GM12878 (cell line): ENCODE results near the gene TEFM. TPM values are rescaled to one million over a fixed set of nuclear protein-coding genes. Genes with fewer than 3 reads are reported as not detected.

Experiments
- ASH2L ChIP-seq: fragments of 300-600, 200-600 bp; sonication (generic); IDR thresholded peaks from 2 replicates; pipeline ENCODE4 v1.6.1; 2017; ENCODE audit warnings: low read depth, mild to moderate bottlenecking, borderline replicate concordance
- CEBPB ChIP-seq, 2 experiments: fragments of 150-350 bp in 1 of 2; IDR thresholded peaks; 2 replicates each; pipeline ENCODE4 v1.6.1; 2012 to 2014; ENCODE audit warnings: low read depth in 2 of 2, low read length in 2 of 2, borderline replicate concordance in 1 of 2, inconsistent platforms in 1 of 2
- IKZF1 ChIP-seq: fragments of 450-650 bp; conservative IDR thresholded peaks from 2 replicates; pipeline ENCODE4 v1.6.1; 2017; ENCODE audit warnings: antibody characterized with exemption, mild to moderate bottlenecking
- IRF4 ChIP-seq: IDR thresholded peaks from 2 replicates; pipeline ENCODE4 v1.6.1; 2011; ENCODE audit warnings: low read depth, low read length
- PRDM15 ChIP-seq: fragments of 450-650 bp; formaldehyde crosslinking; IDR thresholded peaks from 2 replicates; pipeline ENCODE4 v1.4.0; 2020; ENCODE audit warnings: mild to moderate bottlenecking, moderate library complexity
- RAD21 ChIP-seq: IDR thresholded peaks from 2 replicates; pipeline ENCODE4 v1.6.1; 2011; ENCODE audit warnings: mild to moderate bottlenecking, low read depth, low read length, moderate library complexity; ENCODE audit not compliant: insufficient read depth
- STAT1 ChIP-seq: fragments of 450-650 bp; conservative IDR thresholded peaks from 2 replicates; pipeline ENCODE4 v1.6.1; 2014; ENCODE audit warnings: antibody characterized with exemption, mild to moderate bottlenecking
- TBL1XR1 ChIP-seq: IDR thresholded peaks from 2 replicates; pipeline ENCODE4 v1.6.1; 2012; ENCODE audit warnings: low read depth, low read length, improper control_type of control experiment
- YY1 ChIP-seq: IDR thresholded peaks from 2 replicates; pipeline ENCODE4 v1.6.1; 2011; ENCODE audit warnings: low read depth, mild to moderate bottlenecking, low read length
- ZNF207 ChIP-seq: fragments of 450-650 bp; IDR thresholded peaks from 2 replicates; pipeline ENCODE4 v1.6.1; 2014; ENCODE audit warnings: antibody characterized with exemption, mild to moderate bottlenecking, borderline replicate concordance
- ZNF274 ChIP-seq: IDR thresholded peaks from one replicate; pipeline ENCODE4 v1.8.0; 2011; ENCODE audit not compliant: insufficient read length, insufficient read depth
- ZZZ3 ChIP-seq: IDR thresholded peaks from 2 replicates; pipeline ENCODE4 v1.6.1; 2011; ENCODE audit warnings: low read depth; ENCODE audit not compliant: control insufficient read depth, insufficient read length
- polyA plus RNA-seq, 11 experiments: library from polyadenylated mRNA; depleted of rRNA in 4 of 11; unstranded in 6 of 11; stranded (reverse) in 5 of 11; fragments of >200 nt; fragmentation: Nextera tagmentation in 4 of 11; fragmentation: Illumina TruSeq in 1 of 11; extraction: Ambion mirVana in 4 of 11; extraction: Trizol in 1 of 11; gene quantifications; 1 replicate in 1 of 11; 2 replicates in 10 of 11; pipeline versions ENCODE4 v1.2.1 to v1.2.3, GENCODE V29; 2011 to 2016; ENCODE audit warnings: inconsistent platforms in 2 of 11, missing spikeins in 2 of 11, low read depth in 1 of 11
- total RNA-seq, 4 experiments: library from RNA; depleted of rRNA in 3 of 4; stranded (reverse); fragments of >200 nt in 3 of 4; fragmentation: Illumina TruSeq in 1 of 4; extraction: Trizol in 1 of 4; gene quantifications; 2 replicates each; pipeline versions ENCODE4 v1.2.1 to v1.2.3, GENCODE V29; 2013 to 2021
- TF ChIP-seq, protein P1 (sequence below), 3 experiments: IDR thresholded peaks in 2 of 3; conservative IDR thresholded peaks in 1 of 3; 2 replicates each; pipeline ENCODE4 v1.5.1; 2011; ENCODE audit warnings: low read depth in 3 of 3, low read length in 3 of 3, mild to moderate bottlenecking in 3 of 3, control low read depth in 2 of 3, moderate library complexity in 2 of 3, inconsistent platforms in 1 of 3, mixed read lengths in 1 of 3; ENCODE audit not compliant: control insufficient read depth in 2 of 3, insufficient read depth in 1 of 3; ENCODE audit errors: extremely low read depth in 1 of 3
- TF ChIP-seq, protein P2 (sequence below): fragments of 450-650 bp; IDR thresholded peaks from 2 replicates; pipeline ENCODE4 v1.6.1; 2017; ENCODE audit warnings: mild to moderate bottlenecking, moderate library complexity
- TF ChIP-seq, protein P3 (sequence below): IDR thresholded peaks from 2 replicates; pipeline ENCODE4 v1.6.1; 2012; ENCODE audit warnings: mild to moderate bottlenecking, low read depth, low read length

Gene TEFM
- total and polyA plus RNA-seq, 10 of the 15 experiments (the other 5 are each of a cell fraction or from before 2014, with no cell fraction given): 11.5 to 57.1 (median 28.6) TPM

DNA sequence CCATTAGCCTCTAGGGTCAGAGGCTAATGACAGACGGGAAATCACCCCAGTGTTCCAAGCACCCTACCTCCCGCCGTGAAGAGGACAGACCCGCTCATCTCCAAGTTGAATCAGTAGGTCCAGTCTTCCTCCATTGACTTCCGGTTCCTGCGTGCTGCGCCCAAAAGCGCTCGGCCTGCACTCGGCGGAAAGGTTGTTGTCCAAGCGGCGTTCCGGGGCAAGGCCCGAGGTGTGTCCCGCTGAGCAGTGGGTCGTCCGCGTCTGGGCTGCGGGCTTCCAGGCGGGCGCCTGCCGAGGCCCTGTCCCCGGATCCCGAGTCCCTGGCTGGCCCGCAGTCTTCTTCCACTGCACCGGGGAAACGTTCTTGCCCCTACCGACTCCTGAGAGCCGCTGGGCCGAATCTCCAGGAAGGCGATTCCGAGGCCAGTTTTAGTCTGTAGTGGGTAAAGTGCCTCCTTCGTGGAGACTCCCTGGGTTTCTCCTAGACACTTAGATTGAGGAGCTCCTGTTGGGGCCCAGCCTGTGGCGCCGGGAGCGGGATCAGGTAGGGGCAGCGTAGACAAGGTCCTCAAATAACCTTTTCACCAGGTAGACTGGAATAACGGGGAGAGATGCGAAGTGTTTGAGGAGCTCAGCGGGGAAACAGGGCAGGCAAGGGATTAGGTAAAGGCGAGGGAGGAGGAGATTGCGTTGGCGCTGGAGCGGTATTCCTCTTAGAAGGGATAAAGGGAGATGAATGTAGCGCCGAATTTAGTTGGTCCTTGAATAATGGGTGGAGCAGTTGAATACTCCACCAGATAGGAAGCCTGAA is at the start of gene TEFM (continued):
- TF ChIP-seq, protein P1, sequence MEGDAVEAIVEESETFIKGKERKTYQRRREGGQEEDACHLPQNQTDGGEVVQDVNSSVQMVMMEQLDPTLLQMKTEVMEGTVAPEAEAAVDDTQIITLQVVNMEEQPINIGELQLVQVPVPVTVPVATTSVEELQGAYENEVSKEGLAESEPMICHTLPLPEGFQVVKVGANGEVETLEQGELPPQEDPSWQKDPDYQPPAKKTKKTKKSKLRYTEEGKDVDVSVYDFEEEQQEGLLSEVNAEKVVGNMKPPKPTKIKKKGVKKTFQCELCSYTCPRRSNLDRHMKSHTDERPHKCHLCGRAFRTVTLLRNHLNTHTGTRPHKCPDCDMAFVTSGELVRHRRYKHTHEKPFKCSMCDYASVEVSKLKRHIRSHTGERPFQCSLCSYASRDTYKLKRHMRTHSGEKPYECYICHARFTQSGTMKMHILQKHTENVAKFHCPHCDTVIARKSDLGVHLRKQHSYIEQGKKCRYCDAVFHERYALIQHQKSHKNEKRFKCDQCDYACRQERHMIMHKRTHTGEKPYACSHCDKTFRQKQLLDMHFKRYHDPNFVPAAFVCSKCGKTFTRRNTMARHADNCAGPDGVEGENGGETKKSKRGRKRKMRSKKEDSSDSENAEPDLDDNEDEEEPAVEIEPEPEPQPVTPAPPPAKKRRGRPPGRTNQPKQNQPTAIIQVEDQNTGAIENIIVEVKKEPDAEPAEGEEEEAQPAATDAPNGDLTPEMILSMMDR (IDR thresholded peaks at IDR 0.05 in 2 of 3, conservative IDR thresholded peaks at IDR 0.05 in 1 of 3; ENCODE audit: control insufficient read depth in 2 of 3, extremely low read depth in 1 of 3, insufficient read depth in 1 of 3, low read depth in 3 of 3, low read length in 3 of 3): no peak
- TF ChIP-seq, protein P2, sequence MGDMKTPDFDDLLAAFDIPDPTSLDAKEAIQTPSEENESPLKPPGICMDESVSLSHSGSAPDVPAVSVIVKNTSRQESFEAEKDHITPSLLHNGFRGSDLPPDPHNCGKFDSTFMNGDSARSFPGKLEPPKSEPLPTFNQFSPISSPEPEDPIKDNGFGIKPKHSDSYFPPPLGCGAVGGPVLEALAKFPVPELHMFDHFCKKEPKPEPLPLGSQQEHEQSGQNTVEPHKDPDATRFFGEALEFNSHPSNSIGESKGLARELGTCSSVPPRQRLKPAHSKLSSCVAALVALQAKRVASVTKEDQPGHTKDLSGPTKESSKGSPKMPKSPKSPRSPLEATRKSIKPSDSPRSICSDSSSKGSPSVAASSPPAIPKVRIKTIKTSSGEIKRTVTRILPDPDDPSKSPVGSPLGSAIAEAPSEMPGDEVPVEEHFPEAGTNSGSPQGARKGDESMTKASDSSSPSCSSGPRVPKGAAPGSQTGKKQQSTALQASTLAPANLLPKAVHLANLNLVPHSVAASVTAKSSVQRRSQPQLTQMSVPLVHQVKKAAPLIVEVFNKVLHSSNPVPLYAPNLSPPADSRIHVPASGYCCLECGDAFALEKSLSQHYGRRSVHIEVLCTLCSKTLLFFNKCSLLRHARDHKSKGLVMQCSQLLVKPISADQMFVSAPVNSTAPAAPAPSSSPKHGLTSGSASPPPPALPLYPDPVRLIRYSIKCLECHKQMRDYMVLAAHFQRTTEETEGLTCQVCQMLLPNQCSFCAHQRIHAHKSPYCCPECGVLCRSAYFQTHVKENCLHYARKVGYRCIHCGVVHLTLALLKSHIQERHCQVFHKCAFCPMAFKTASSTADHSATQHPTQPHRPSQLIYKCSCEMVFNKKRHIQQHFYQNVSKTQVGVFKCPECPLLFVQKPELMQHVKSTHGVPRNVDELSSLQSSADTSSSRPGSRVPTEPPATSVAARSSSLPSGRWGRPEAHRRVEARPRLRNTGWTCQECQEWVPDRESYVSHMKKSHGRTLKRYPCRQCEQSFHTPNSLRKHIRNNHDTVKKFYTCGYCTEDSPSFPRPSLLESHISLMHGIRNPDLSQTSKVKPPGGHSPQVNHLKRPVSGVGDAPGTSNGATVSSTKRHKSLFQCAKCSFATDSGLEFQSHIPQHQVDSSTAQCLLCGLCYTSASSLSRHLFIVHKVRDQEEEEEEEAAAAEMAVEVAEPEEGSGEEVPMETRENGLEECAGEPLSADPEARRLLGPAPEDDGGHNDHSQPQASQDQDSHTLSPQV: no peak
- TF ChIP-seq ASH2L (no peak), ZNF274 (no peak), IKZF1 (peak; percentile 87), RAD21 (peak; percentile 33; the same call in 1 of the 2 replicates), PRDM15 (CRISPR knock-in tag) (no peak), ZNF207 (peak; percentile 86; the same call in 1 of the 2 replicates), ZZZ3 (peak; percentile 66), IRF4 (peak; percentile 70; the same call in 1 of the 2 replicates), TBL1XR1 (0 out of 2 replicates have a peak, but pooled peaks have one; percentile 30), YY1 (peak; percentile 96), STAT1 (peak; percentile 84), CEBPB (IDR thresholded peaks at IDR 0.05; ENCODE audit: borderline replicate concordance in 1 of 2, low read depth in 2 of 2, low read length in 2 of 2) (no peak)
- TF ChIP-seq, protein P3, sequence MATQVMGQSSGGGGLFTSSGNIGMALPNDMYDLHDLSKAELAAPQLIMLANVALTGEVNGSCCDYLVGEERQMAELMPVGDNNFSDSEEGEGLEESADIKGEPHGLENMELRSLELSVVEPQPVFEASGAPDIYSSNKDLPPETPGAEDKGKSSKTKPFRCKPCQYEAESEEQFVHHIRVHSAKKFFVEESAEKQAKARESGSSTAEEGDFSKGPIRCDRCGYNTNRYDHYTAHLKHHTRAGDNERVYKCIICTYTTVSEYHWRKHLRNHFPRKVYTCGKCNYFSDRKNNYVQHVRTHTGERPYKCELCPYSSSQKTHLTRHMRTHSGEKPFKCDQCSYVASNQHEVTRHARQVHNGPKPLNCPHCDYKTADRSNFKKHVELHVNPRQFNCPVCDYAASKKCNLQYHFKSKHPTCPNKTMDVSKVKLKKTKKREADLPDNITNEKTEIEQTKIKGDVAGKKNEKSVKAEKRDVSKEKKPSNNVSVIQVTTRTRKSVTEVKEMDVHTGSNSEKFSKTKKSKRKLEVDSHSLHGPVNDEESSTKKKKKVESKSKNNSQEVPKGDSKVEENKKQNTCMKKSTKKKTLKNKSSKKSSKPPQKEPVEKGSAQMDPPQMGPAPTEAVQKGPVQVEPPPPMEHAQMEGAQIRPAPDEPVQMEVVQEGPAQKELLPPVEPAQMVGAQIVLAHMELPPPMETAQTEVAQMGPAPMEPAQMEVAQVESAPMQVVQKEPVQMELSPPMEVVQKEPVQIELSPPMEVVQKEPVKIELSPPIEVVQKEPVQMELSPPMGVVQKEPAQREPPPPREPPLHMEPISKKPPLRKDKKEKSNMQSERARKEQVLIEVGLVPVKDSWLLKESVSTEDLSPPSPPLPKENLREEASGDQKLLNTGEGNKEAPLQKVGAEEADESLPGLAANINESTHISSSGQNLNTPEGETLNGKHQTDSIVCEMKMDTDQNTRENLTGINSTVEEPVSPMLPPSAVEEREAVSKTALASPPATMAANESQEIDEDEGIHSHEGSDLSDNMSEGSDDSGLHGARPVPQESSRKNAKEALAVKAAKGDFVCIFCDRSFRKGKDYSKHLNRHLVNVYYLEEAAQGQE: no peak
